SK-N-SH (cell line): ENCODE results near the gene NKAIN1. TPM values are rescaled to one million over a fixed set of nuclear protein-coding genes. Genes with fewer than 3 reads are reported as not detected.

Experiments
- CTCF ChIA-PET: fragments of 300-600, 350-600 bp; formaldehyde crosslinking; extraction: SDS; loops from one replicate; lab custom pipeline; 2021; lab: Yijun Ruan, JAX
- POLR2A ChIA-PET: fragments of 350-600 bp; sonication (Branson Sonifier 250); formaldehyde crosslinking; extraction: SDS; loops from one replicate; lab custom pipeline; 2020; ENCODE audit warnings: antibody characterized with exemption, inconsistent platforms; lab: Yijun Ruan, JAX
- DNase-seq: peaks from one replicate; pipeline ENCODE4 v3.0.0; 2012
- H2AFZ ChIP-seq: fragments of 200-600 bp; sonication (generic); 2 replicates; pipeline ENCODE4 v1.8.1; 2016; ENCODE audit warnings: antibody characterized with exemption, mild to moderate bottlenecking, low read depth
- H3F3A ChIP-seq: fragments of 200-600 bp; sonication (generic); replicated peaks from 2 replicates; pipeline ENCODE3; 2016; ENCODE audit warnings: antibody characterized with exemption, mild to moderate bottlenecking; ENCODE audit not compliant: insufficient read depth
- H3K27ac ChIP-seq, 2 experiments: fragments of 200-500 bp in 1 of 2; fragments of 200-600 bp in 1 of 2; sonication (Bioruptor generic) in 1 of 2; sonication (generic), shearing (Covaris generic) in 1 of 2; 2 replicates each; pipeline versions ENCODE4 v1.5.1 to v1.6.1; 2014 to 2016; ENCODE audit warnings: low read depth in 2 of 2, inconsistent platforms in 1 of 2, low read length in 1 of 2, mild to moderate bottlenecking in 1 of 2, mixed read lengths in 1 of 2
- H3K27me3 ChIP-seq: fragments of 200-600 bp; sonication (generic), shearing (Covaris generic); 2 replicates; pipeline ENCODE4 v1.6.1; 2016; ENCODE audit warnings: mixed run types; ENCODE audit not compliant: insufficient read depth
- H3K36me3 ChIP-seq, 2 experiments: fragments of 200-500 bp in 1 of 2; fragments of 200-600 bp in 1 of 2; sonication (Bioruptor generic) in 1 of 2; sonication (generic) in 1 of 2; replicated peaks in 1 of 2; 2 replicates each; pipeline versions ENCODE3 to v1.5.1; 2014 to 2016; ENCODE audit warnings: low read length in 1 of 2, mild to moderate bottlenecking in 1 of 2; ENCODE audit not compliant: insufficient read depth in 2 of 2, control insufficient read depth in 1 of 2
- H3K4me1 ChIP-seq, 2 experiments: fragments of 200-500 bp in 1 of 2; fragments of 200-600 bp in 1 of 2; sonication (Bioruptor generic) in 1 of 2; sonication (generic), shearing (Covaris generic) in 1 of 2; 2 replicates each; pipeline versions ENCODE4 v1.5.1 to v1.6.1; 2014 to 2016; ENCODE audit warnings: low read depth in 1 of 2, low read length in 1 of 2, mixed run types in 1 of 2; ENCODE audit not compliant: insufficient read depth in 2 of 2, control insufficient read depth in 1 of 2
- H3K4me2 ChIP-seq: fragments of 200-600 bp; sonication (generic), shearing (Covaris generic); 2 replicates; pipeline ENCODE4 v1.6.1; 2017; ENCODE audit warnings: mixed run types
- H3K4me3 ChIP-seq, 2 experiments: fragments of 200-500 bp in 1 of 2; fragments of 200-600 bp in 1 of 2; sonication (Bioruptor generic) in 1 of 2; sonication (generic), shearing (Covaris generic) in 1 of 2; 2 replicates each; pipeline versions ENCODE4 v1.5.1 to v1.8.1; 2014 to 2016; ENCODE audit warnings: low read depth in 2 of 2, inconsistent platforms in 1 of 2, low read length in 1 of 2, mild to moderate bottlenecking in 1 of 2, mixed read lengths in 1 of 2, moderate library complexity in 1 of 2
- H3K79me2 ChIP-seq: fragments of 200-600 bp; sonication (generic); 2 replicates; pipeline ENCODE4 v1.8.1; 2017; ENCODE audit warnings: mild to moderate bottlenecking; ENCODE audit not compliant: insufficient read depth
- H3K9ac ChIP-seq: fragments of 200-600 bp; sonication (generic); 2 replicates; pipeline ENCODE4 v1.6.1; 2017; ENCODE audit warnings: mixed run types
- H3K9me2 ChIP-seq: fragments of 200-600 bp; sonication (generic); 2 replicates; pipeline ENCODE4 v1.6.1; 2017; ENCODE audit warnings: mixed run types
- H3K9me3 ChIP-seq: fragments of 200-600 bp; sonication (generic); 2 replicates; pipeline ENCODE4 v1.6.1; 2017; ENCODE audit warnings: mixed run types, mild to moderate bottlenecking, moderate library complexity
- H4K20me1 ChIP-seq: fragments of 200-600 bp; sonication (generic); 2 replicates; pipeline ENCODE4 v1.6.1; 2017; ENCODE audit warnings: mild to moderate bottlenecking, mixed run types; ENCODE audit not compliant: insufficient read depth
- EP300 ChIP-seq, 2 experiments: IDR thresholded peaks; 2 replicates each; pipeline versions ENCODE4 v1.4.0 to v1.6.1; 2012; ENCODE audit warnings: borderline replicate concordance in 1 of 2, low read depth in 1 of 2, low read length in 1 of 2
- FOSL2 ChIP-seq: IDR thresholded peaks from 2 replicates; pipeline ENCODE4 v1.4.0; 2012; ENCODE audit warnings: low read depth, mild to moderate bottlenecking, moderate library complexity, borderline replicate concordance
- FOXJ3 ChIP-seq: sonication (generic); formaldehyde crosslinking; IDR thresholded peaks from 2 replicates; pipeline ENCODE4 v1.5.1; 2020; ENCODE audit warnings: mild to moderate bottlenecking, missing genetic modification reagents
- GABPA ChIP-seq: IDR thresholded peaks from 2 replicates; pipeline ENCODE4 v1.4.0; 2012; ENCODE audit warnings: low read depth, mild to moderate bottlenecking
- JUND ChIP-seq: IDR thresholded peaks from 2 replicates; pipeline ENCODE4 v1.4.0; 2012
- MXI1 ChIP-seq: IDR thresholded peaks from 2 replicates; pipeline ENCODE4 v1.6.1; 2012; ENCODE audit warnings: mild to moderate bottlenecking, low read depth, low read length, improper control_type of control experiment
- NFIC ChIP-seq: IDR thresholded peaks from 2 replicates; pipeline ENCODE4 v1.4.0; 2012; ENCODE audit warnings: borderline replicate concordance
- NRF1 ChIP-seq: IDR thresholded peaks from 2 replicates; pipeline ENCODE4 v1.6.1; 2012; ENCODE audit warnings: low read depth, mild to moderate bottlenecking, low read length
- PBX3 ChIP-seq: IDR thresholded peaks from 2 replicates; pipeline ENCODE4; 2012
- POLR2AphosphoS5 ChIP-seq: IDR thresholded peaks from 2 replicates; pipeline ENCODE4 v1.6.1; 2012; ENCODE audit warnings: low read depth, low read length
- RAD21 ChIP-seq: IDR thresholded peaks from 2 replicates; pipeline ENCODE4 v1.6.1; 2012; ENCODE audit warnings: mild to moderate bottlenecking, low read length
- RCOR1 ChIP-seq: fragments of 150-350 bp; IDR thresholded peaks from 2 replicates; pipeline ENCODE4 v1.6.1; 2017; ENCODE audit warnings: antibody characterized with exemption, low read length
- RXRA ChIP-seq: IDR thresholded peaks from 2 replicates; pipeline ENCODE4 v1.4.0; 2012; ENCODE audit warnings: low read depth, mild to moderate bottlenecking, borderline replicate concordance
- SIN3A ChIP-seq: IDR thresholded peaks from 2 replicates; pipeline ENCODE4 v1.6.1; 2012; ENCODE audit warnings: low read depth, mild to moderate bottlenecking, low read length, moderate library complexity, borderline replicate concordance
- SMC3 ChIP-seq: IDR thresholded peaks from 2 replicates; pipeline ENCODE4 v1.6.1; 2012; ENCODE audit warnings: low read depth, low read length, improper control_type of control experiment
- TAF1 ChIP-seq: IDR thresholded peaks from 2 replicates; pipeline ENCODE4 v1.6.1; 2012; ENCODE audit warnings: low read depth, mild to moderate bottlenecking, low read length, moderate library complexity, borderline replicate concordance
- TCF12 ChIP-seq: IDR thresholded peaks from 2 replicates; pipeline ENCODE4 v1.4.0; 2012
- TEAD4 ChIP-seq: IDR thresholded peaks from 2 replicates; pipeline ENCODE4 v1.4.0; 2012; ENCODE audit warnings: mild to moderate bottlenecking, borderline replicate concordance; ENCODE audit not compliant: insufficient read depth
- USF1 ChIP-seq: IDR thresholded peaks from 2 replicates; pipeline ENCODE4 v1.4.0; 2012; ENCODE audit warnings: low read depth, borderline replicate concordance
- USF2 ChIP-seq: fragments of 150-350 bp; IDR thresholded peaks from 2 replicates; pipeline ENCODE4 v1.6.1; 2017; ENCODE audit warnings: antibody characterized with exemption, low read length, low read depth, borderline replicate concordance
- YY1 ChIP-seq: IDR thresholded peaks from 2 replicates; pipeline ENCODE4 v1.4.0; 2012; ENCODE audit warnings: low read depth, mild to moderate bottlenecking
- ZBTB33 ChIP-seq: IDR thresholded peaks from 2 replicates; pipeline ENCODE4 v1.4.0; 2012; ENCODE audit warnings: low read depth, borderline replicate concordance
- WGBS: methylation state at CpG from one replicate; pipeline ENCODE4 v1.1.6; 2017; ENCODE audit warnings: low lambda C conversion rate; 5-methylcytosine and 5-hydroxymethylcytosine counted together
- polyA plus RNA-seq, 3 experiments: library from polyadenylated mRNA; depleted of rRNA; stranded (reverse); fragments of >200 nt; gene quantifications; 2 replicates each; pipeline ENCODE4 v1.2.3, GENCODE V29; 2012

NKAIN1 gene
- polyA plus RNA-seq, 1 of the 3 experiments (the other 2 are of a cell fraction), result 0.54 TPM

- Histone ChIP-seq H3K27me3 (no peaks in the 10 kb centered on the region), H3K36me3 (no peaks in the 10 kb centered on the region), H4K20me1 (no peaks in the 10 kb centered on the region), H3K4me2 (no peak overlapping the region), H3K9ac (no peak overlapping the region), H3K79me2 (no peaks in the 10 kb centered on the region), H3K9me2 (no peaks in the 10 kb centered on the region), H3K4me3 (no peak overlapping the region), H3K27ac (no peak overlapping the region), H3K4me1 (no peaks in the 10 kb centered on the region), H3F3A (no peaks in the 10 kb centered on the region), H3K9me3 (no peaks in the 10 kb centered on the region), H2AFZ (no peak overlapping the region)
- ChIA-PET POLR2A (no interaction called here), CTCF (interaction anchor here (1.0 to 1.5 kb wide), 2 partner anchors 65 kb away, joined by 4 read pairs; no protein-coding TSS in a partner anchor)
- DNase-seq, result no peak
- WGBS, result 100% methylated on average over 2 of the region's 4 CpGs
- TF ChIP-seq RAD21, result no peak
- no peak for TF ChIP-seq YY1
- TF ChIP-seq EP300 (IDR thresholded peaks at IDR 0.05; ENCODE audit: borderline replicate concordance in 1 of 2, low read depth in 1 of 2, low read length in 1 of 2), result no peak
- TF ChIP-seq USF2, result no peak
- TF ChIP-seq NFIC, result no peak
- TF ChIP-seq, all 33 proteins: peak for 0
These were observed 8.6 kb upstream of the NKAIN1 start for GRCh38 chr1:31248276-31248675.

- no peaks in the 10 kb centered on the region for H3K79me2 ChIP-seq
- H3K4me3 ChIP-seq, result no peak overlapping the region
- H3K4me1 ChIP-seq, result peaks cover 0 to 7% of the 10 kb centered on the region in 2 experiments; a peak in 1 of 4 replicates
- no peaks in the 10 kb centered on the region for H3K9me2 ChIP-seq
- no peak for DNase-seq
- ChIA-PET POLR2A (no interaction called here), CTCF (interaction anchor here (1.7 to 4.7 kb wide), 2 partner anchors 59 to 81 kb away, joined by 3 to 31 read pairs; no protein-coding TSS in a partner anchor)
- 71% methylated on average over 4 of the region's 4 CpGs for WGBS
- H3K9ac ChIP-seq, result no peak overlapping the region
- no peak overlapping the region for H3K27ac ChIP-seq
- H4K20me1 ChIP-seq, result no peaks in the 10 kb centered on the region
- H3K9me3 ChIP-seq, result no peaks in the 10 kb centered on the region
- H3K36me3 ChIP-seq, result no peaks in the 10 kb centered on the region
- TF ChIP-seq GABPA (no peak), USF1 (no peak), TAF1 (no peak), SMC3 (no peak), RAD21 (no peak), TCF12 (no peak), FOSL2 (no peak), NRF1 (no peak), PBX3 (no peak), TEAD4 (no peak), SIN3A (no peak), FOXJ3 (CRISPR knock-in tag) (no peak), ZBTB33 (no peak), MXI1 (no peak), JUND (no peak), POLR2AphosphoS5 (no peak), RXRA (no peak), RCOR1 (no peak)
- no peak overlapping the region for H2AFZ ChIP-seq
- peaks cover 4% of the 10 kb centered on the region; the same call in 1 of the 2 replicates for H3K27me3 ChIP-seq
- no peaks in the 10 kb centered on the region for H3F3A ChIP-seq
- H3K4me2 ChIP-seq, result no peak overlapping the region
These were observed 4.6 kb upstream of the NKAIN1 start for GRCh38 chr1:31244326-31244725.
